NCI-H2227 (cell line): ENCODE measurements around the gene TMA7.
"Not testable (repeated sequence)": the region's sequence is repeated elsewhere in the genome, so short reads cannot be mapped to it uniquely, and the experiment has no call there.

Source experiments
- DNase-seq: peaks from one replicate; lab custom pipeline; 2025; ENCODE audit not compliant: unreplicated experiment; lab: John Stamatoyannopoulos, UW

TMA7 gene

GRCh38 chr3:48439820-48440589 lies at the start of gene TMA7, which contains the start of gene CCDC51:
Gene TMA7, plus strand, starts transcription at chr3:48440257. Its CDS starts 40 bp downstream, at chr3:48440297.
Gene CCDC51, minus strand, starts transcription at chr3:48440119. Its CDS starts 4,991 bp downstream, at chr3:48435128.
- peak; percentile 97 for DNase-seq

- DNase-seq = no peak
These were observed 45.7 kb upstream of the TMA7 start for GRCh38 chr3:48394391-48394790.

- DNase-seq = no peak
These were observed 44.3 kb upstream of the TMA7 start for GRCh38 chr3:48395714-48396113.

- DNase-seq = no peak
These were observed 42.0 kb upstream of the TMA7 start for GRCh38 chr3:48397767-48398681.

- no peak for DNase-seq
These were observed 41.2 kb upstream of the TMA7 start for GRCh38 chr3:48398701-48399386.

- DNase-seq = no peak
These were observed 40.5 kb upstream of the TMA7 start for GRCh38 chr3:48399387-48400172.

GRCh38 chr3:48400824-48401433 lies 39.1 kb upstream of the TMA7 start:
- peak; percentile 60 for DNase-seq

- DNase-seq = not testable (repeated sequence)
These were observed 38.6 kb upstream of the TMA7 start for GRCh38 chr3:48401434-48401901.

- no peak for DNase-seq
These were observed 37.8 kb upstream of the TMA7 start for GRCh38 chr3:48402281-48402732.

GRCh38 chr3:48402907-48403306 lies 37.1 kb upstream of the TMA7 start:
- DNase-seq = no peak

- no peak for DNase-seq
These were observed 36.3 kb upstream of the TMA7 start for GRCh38 chr3:48403533-48404439.

- no peak for DNase-seq
These were observed 35.4 kb upstream of the TMA7 start for GRCh38 chr3:48404440-48405342.

- DNase-seq = no peak
These were observed 34.6 kb upstream of the TMA7 start for GRCh38 chr3:48405343-48405881.

- DNase-seq = no peak
These were observed 34.1 kb upstream of the TMA7 start for GRCh38 chr3:48405971-48406370.

- no peak for DNase-seq
These were observed 33.3 kb upstream of the TMA7 start for GRCh38 chr3:48406443-48407431.

- no peak for DNase-seq
These were observed 32.4 kb upstream of the TMA7 start for GRCh38 chr3:48407542-48408099.
